ENCODE results near the gene ALG8.
A peak's percentile ranks its signal among the peaks of the same experiment; 100 is the strongest.
"Not testable (repeated sequence)": the region's sequence is repeated elsewhere in the genome, so short reads cannot be mapped to it uniquely, and the experiment has no call there.

Gene ALG8

DNA sequence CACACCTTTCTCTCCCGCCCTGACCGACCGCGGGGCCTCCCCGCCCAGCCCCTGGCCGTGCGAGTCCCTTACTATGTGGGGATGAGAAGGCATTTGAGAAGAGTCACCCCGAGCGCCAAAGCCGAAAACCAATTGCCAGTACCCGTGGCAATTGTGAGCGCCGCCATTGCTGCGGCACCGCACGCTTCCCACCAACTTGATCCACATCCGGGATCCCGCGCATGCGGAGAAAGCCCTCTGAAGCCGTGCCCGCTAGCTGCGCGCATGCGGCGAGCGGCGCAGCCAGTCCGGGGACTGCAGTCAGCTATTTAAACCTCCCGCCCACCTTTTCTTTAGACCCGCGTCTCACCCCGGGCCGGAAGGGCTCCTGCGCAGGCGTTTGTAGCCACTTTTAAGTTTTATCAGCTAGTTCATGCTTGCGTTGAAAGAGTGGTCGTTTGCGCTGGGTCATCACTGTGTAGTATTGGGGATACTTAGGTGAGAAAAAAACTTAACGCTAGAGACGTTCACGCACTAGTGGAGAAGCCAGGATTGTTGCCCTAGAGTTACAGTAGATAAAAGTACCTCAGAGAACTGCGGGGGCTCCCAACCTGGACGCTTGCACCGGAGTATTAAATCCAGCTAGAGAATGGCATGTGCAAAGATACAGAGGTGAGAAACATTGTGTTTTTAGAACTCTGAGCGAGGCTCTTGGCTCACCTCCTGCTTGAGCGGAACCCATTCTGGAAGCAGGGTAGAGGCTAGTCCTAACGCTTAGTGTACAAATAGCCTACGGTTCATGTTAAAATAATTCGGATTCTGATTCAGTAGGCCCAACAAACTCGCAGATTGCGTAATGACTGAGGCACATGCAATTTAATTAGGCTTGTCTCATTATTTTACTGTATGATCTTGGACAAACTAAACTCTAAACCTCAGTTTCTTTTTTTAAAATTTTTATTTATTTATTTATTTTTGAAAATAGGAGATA, at the start of gene ALG8:
Gene ALG8 (minus strand): TSS at position 205 of the 970 bp plus-strand sequence. CDS start 38 bp downstream, at position 167.
- peak; percentile 93 to 95 for DNase-seq (ENCODE audit: low read depth in 2 of 2)

DNA sequence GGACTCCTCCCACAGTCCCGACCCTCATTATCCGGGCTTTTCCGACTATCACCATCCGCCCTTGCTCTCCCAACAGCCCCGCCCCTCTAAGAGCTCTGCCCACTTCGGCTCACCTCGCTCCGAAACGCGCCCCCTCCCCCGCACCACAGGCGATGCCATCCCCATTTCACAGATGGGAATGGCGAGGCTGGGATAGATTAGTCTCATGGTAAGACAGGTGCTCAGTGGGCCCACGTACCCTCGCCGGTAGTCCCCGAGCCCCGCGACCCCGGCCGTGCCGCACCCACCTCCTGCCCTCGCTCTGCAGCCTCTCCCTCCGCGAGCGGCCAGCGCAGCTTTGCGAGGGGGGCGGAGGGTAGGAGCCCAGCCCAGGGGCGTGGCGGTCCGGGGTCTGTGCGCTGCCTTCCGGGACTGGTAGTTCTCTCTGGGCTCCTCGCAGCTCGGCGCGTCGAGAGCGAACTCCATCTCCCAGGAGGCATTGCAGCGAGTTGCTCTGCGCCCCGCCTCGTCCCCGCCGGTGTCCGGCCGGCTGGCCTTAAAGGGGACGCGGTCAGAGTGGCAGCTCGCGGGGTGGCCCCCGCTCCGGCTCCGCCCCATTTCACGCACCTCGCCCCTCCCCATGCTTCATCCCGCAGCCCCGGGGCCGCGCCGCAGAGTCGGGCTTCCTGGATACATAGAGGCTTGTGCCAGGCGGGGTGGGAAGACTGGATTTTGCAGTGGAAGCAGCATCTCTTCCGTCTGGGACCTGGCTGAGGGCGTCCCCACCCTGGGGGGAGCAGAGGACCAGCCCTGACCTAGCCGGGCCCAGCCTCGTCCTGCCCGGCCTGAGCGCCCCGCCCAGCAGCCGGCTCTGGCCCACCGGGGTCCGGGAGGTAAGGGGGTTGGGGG, 49.1 kb upstream of the ALG8 start, which contains the start of the genes KCTD21 and USP35:
Gene KCTD21 (minus strand): TSS at position 341 of the 888 bp plus-strand sequence. CDS start 14,072 bp downstream, outside the sequence.
Gene USP35 (plus strand): TSS at position 634 of the 888 bp plus-strand sequence. CDS start 7,327 bp downstream, outside the sequence.
- peak; percentile 84 to 86 for DNase-seq (ENCODE audit: low read depth in 2 of 2)

DNA sequence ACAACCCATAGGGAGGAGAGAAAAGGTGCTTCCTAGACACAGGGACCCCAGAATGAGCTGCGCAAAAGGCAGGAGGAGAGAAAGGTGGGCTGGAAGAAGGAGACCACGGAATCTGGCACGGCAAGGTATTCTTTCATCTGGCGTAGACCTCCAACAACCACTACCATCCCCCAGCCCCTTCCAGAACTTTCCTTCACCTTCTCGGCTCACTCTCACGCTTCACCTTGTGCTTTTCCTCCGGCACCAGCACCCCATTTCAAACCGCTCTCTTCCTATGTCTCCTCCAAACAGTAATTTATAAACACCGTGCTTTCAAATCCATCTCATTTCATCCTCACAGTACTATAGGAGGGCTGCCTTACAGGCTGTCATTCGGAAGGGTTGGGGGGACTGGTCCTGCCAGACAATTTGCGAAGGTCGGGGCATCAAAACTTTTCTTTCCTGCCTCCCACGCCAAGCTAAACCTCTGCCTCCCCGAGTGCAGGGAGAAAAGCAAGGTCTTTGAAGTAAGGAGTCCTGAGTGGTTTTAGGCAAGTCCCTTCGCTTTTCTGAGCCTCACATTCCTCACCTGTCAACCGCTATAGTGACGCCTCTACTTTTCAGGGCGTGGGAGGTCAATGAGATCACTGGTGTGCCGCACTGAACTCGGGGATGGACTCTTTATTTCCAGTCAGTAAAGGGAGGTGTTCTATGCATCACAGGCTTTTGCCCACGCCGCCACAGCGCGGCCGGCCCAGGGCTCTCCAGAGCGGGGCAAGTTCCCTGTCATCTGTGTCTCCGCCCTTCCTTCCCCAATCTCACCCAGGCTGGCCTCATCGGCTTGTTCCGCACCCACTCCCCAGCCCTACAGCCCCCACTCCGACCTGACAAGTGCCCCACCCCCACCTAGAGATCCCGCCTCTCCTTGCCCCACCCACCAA, 48.2 kb upstream of the ALG8 start:
- DNase-seq (ENCODE audit: low read depth in 2 of 2), result peak; percentile 59 to 70

DNA sequence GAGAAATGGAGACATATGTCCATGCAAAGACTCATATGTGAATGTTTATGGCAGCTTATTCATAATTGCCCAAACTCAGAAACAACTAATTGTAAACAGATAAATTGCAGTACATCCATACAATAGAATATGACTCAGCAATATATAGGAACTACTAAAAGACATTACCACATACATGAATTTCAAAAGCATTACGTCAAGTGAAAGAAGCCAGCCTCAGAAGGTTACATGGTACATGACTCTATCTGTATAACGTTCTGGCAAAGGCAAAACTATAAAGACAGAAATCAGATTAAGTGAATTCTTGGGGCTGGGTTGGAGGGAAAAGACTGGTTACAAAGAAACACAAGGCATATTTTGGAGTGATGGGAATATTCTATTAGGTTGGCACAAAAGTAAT, 41.8 kb upstream of the ALG8 start:
- no peak for DNase-seq (ENCODE audit: low read depth in 2 of 2)

DNA sequence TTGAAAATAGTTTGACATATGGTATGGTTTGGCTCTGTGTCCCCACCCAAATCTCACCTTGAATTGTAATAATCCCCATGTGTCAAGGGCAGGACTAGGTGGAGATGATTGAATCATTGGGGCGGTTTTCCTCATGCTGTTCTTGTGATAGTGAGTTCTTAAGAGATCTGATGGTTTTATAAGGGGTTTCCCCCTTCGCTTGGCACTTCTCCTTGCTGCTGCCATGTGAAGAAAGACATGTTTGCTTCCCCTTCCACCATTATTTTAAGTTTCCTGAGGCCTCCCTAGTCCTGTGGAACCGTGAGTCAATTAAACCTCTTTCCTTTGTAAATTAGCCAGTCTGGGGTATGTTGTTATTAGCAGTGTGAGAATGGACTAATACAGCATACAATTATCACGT, 41.3 kb upstream of the ALG8 start:
- DNase-seq (ENCODE audit: low read depth in 2 of 2), result no peak

DNA sequence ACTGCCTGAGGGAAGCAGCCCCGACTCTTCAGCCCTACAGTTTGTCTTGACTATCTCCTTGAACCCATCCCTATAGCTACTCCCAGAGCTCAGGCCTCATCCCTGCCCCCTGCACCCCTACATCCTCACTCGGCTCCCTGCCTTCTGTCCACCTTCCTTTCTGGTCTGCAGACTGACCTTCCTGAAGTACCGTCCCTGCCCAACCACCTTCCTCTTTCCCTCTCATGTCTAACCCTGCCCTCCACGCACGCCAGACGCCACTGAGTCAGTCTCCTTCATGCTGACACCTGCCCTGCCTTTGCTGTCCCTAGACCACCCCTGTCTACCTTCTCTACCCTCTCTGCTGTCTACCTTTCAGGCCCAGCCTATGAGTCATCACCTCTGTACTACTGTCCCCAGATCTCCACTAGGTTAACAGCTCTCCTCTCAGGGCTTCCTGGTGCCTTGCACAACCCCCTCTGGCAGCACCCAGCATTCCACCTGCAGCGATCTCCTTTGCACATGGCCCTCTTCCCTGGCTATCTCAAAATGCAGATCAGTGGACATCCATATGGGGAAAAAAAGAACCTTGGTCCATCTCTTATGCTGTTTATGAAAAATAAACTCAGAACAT, 40.1 kb upstream of the ALG8 start:
- DNase-seq (ENCODE audit: low read depth in 2 of 2), result no peak

DNA sequence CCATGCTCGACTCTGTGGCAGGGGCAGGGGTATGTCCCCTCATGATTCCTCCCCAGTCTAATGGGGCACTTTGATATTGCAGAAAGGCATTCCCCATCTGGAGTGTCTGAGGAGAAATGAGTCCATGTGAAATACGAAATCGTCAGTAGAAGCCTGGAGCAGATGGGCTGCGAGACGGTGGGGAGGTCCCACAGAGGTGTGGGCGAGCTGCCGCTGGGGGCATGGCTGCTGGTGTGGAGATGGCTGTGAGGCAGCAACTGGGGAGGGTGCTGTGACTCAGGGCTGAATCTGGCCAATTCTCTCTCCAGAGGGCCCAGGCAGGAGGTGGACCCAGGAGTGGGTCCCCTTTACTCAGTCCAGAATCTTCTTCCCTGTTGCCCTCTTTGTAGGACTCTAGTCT, 37.8 kb upstream of the ALG8 start:
- DNase-seq (ENCODE audit: low read depth in 2 of 2), result no peak

DNA sequence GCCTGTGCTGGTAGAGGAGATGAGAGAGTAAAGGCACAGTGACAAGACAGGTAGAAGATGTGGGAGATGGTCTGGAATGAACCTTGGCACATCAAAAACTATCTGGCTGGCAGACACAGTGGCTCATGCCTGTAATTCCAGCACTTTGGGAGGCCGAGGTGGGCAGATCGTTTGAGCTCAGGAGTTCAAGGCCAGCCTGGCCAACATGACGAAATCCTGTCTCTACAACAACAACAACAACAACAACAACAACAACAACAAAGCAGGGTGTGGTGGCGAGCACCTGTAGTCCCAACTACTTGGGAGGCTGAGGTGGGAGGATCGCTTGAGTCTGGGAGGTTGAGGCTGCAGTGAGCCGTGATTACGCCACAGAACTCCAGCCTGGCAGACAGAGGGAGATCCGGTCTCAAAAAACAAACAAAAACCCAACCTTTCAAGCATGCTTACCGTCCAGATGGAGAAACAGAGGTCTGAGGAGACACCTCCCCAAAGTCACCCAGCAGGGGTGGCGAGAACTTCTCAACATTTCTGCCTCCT, 37.2 kb upstream of the ALG8 start:
- no peak for DNase-seq (ENCODE audit: low read depth in 2 of 2)

DNA sequence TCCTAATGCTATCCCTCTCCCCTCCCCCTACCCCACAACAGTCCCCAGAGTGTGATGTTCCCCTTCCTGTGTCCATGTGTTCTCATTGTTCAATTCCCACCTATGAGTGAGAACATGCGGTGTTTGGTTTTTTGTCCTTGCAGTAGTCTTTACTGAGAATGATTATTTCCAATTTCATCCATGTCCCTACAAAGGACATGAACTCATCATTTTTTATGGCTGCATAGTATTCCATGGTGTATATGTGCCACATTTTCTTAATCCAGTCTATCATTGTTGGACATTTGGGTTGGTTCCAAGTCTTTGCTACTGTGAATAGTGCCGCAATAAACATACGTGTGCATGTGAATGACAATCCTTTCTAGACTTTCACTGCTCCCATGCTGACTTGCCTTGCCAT, 36.4 kb upstream of the ALG8 start:
- DNase-seq (ENCODE audit: low read depth in 2 of 2), result not testable (repeated sequence)

DNA sequence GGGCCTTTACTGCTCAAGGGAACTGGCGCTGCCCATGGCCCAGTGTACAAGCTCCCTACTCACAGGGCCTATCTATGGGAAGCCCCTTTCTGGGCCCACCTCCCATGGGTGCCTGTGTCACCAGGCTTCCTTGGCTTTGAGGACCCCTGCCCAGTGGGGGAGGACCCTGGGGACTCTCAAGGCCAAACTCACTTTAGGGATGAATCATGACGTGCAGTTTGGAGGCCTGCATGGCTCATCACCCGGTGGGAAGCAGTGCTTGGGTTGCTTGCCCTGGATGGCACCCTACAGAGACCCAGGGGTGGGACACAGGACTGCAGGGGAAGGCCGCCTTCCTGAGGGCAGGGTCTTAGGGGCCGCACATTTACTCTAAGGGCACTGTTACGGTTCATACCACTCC, 32.5 kb upstream of the ALG8 start:
- DNase-seq (ENCODE audit: low read depth in 2 of 2), result no peak

DNA sequence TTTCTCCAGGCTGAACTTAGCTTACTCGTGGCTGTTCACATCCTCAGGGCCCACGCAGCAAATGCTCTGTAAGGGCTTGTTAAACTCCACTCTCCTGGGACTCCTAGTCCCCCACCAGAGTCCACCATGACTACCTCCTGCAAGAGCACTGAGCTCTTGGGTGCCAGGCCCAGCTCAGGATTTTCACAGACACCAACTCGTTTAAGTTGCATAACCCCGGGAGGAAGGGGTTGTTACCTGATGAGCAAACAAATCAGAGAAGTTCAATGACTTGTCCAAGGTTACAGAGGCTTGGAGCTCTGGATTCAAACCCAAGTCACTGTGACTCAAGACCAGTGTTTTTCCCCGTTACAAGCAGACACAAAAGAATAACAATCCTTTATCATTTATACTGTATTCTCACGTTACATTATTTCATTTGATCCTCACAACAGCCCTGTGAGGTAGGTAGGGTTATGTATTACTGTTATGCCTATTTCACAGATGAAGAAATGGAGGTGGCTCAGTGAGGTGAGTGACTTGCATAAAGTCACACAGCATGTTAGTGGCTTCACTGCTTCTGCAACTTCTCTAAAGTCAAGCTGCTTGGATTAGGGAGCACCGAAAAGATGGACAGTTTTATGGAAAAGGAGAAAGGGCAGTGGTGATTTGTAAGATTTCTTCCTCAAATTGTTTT, 31.6 kb upstream of the ALG8 start:
- no peak for DNase-seq (ENCODE audit: low read depth in 2 of 2)

DNA sequence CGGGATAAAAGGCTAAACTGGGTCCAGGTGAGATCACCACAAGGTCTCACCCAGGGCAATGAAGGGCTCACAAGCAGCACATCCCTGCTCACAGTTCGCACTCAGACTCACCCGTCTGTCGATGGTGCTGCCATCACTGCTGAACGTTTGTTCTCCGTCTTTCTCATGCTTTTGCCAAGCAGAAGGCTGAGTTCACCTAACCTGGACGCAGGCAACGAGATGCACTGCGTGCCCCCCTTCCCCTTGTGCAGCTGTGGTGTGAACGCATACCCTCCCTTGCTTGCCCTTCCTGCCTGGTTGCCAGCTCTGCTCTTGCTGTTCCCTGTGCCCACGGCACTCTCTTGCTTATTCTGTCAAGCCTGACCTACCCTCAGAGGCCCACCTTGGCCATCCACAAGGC, 31.0 kb upstream of the ALG8 start:
- DNase-seq (ENCODE audit: low read depth in 2 of 2), result no peak

DNA sequence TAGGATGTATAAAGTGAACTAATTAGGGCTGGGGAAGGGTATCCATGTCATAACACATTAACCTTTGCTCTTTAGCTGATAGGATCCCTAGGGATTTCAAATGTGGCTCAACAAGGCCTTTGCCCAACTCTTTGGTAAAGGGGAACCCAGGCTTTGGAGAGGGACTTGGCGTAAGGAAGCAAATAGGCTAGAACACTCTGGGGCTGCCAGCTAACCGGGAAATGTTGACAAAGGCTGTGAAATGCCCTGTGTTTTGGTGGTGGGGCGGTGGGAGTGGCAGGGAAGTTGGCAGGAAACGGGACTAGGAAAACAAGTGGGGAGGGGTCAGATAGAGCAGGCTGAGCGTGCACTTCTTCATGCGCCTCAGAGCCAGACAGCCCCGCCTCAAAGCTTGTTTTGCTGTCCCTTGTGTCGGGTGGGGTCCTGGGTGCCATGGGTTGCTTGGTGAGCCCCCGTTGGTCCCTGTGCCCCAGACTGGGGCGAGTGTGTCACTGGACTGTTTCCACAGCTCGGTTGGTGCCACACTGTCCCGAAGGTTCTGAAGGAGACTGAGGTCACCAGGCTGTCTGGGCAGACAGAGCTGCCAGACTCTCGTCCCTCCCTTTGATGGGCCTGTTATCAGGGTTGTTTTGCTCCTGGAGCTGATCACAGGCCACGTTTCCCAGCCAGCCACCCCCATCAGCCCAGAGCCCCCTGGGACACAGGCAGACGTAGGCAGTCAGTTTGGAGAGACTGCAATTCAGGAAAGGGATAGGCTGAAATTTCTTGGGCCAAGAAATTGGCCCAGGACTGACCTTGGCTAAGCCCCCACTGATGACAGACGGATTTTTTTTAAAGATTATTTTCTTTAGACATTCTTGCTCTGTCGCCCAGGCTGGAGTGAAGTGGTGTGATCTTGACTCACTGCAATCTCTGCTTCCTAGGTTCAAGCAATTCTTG, 29.4 kb upstream of the ALG8 start:
- DNase-seq (ENCODE audit: low read depth in 2 of 2), result no peak

DNA sequence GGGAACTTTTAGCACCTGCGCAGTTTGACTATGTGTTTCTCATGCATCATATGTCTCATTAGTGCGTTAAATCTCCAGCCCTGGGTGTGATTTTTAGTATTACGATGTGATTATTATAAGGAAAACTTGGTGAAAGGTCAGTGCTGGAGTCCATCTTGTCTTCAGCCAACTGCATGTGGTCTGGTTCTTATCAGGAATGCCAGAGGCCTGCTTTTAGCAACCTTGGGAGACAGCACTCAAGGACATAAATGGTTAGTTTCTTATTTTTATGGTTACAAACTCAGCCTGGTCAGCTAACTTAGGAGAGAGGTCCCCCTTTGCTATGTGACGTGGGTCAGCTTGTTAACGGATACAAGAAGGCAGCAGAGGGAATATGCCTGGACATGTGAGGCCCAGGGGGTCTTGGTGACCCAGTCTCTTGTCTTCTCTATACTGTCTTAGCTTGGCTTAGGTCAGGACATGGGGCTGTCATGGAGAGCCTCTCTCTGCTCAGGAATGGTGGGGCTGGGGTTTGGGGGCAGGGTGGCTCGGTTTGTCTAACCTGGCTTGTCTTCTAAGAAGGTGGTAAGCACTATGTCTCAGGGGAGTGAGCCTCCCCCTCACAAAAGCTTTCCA, 27.5 kb upstream of the ALG8 start:
- no peak for DNase-seq (ENCODE audit: low read depth in 2 of 2)

DNA sequence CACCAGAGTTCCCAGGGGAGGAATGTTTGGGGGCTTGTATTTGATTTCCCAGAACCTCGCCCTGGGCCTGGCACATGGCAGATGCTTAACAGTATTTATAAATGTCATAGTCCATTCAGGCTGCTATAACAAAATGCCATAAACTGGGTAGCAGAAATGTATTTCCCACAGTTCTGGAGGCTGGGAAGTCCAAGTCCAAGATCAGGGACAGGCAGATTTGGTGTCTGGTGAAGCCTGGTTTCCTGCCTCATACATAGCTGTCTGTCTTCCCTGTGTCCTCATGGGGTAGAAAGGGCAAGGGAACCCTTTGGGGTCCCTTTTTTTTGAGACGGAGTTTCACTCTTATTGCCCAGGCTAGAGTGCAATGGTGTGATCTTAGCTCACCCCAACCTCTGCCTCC, 25.0 kb upstream of the ALG8 start:
- DNase-seq (ENCODE audit: low read depth in 2 of 2), result no peak

DNA sequence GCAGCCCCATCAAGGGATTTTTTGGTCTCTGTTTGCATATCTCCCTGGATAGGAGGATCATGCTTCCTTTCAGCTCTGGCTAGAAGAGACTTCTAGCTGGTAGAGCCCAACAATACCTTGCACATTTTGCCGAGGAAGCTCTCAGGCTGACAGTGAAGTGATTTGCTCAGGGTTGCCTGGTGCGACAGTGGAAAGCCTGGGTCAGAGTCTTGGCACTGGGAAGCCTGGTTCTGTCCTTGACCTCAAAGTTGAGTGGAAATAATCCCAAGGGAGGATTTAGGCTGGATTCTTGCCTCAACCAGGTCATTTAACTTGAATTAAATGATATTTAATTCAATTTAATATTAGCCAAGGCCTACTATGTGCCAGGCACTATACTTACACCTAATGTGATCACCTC, 24.4 kb upstream of the ALG8 start:
- DNase-seq (ENCODE audit: low read depth in 2 of 2), result no peak

DNA sequence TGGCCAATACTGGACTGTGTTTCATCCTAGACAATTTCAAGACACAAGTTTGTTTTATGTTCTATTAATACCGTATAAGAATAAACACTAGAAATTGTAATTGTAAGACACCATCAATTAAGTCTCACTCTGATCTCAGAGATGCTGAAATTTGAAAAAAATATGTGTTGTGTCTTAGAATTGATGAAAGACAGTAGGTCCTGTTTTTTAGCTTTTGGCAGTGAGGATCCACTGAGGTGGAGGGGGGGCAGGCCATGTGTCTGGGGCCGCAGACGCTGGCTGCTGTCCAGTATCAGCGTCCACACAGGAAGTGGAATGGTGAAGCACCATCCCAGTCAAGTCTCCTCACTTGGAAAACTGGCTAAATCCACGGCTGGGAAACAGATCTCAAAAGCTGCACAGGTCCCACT, 22.5 kb upstream of the ALG8 start:
- no peak for DNase-seq (ENCODE audit: low read depth in 2 of 2)

DNA sequence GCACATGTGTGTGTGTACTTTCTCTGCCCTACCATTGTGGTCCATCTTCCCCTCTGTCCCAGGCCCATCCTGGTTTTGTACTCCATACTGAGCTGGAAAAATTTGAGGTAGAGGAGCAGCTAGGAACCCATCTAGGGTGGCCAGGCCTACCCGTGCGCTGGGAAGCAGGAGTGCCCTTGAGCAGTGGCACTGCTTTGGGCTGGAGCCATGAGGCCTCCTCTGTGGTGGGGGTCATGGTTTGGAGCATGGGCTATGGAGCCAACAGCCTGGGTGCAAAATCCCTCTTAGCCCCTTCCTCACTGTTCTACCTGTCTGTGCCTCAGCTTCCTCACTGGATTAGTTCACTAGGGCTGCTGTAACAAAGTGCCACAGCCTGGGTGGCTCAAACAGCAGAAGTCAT, 21.9 kb upstream of the ALG8 start:
- no peak for DNase-seq (ENCODE audit: low read depth in 2 of 2)

All from activated CD4-positive, alpha-beta T cell treated with anti-CD3 and anti-CD28 coated beads for 24 hours (primary cell).